Subcutaneous adipose tissue (tissue), 4 donors: ENCODE data around the gene AK8. TPM values are rescaled to one million over a fixed set of nuclear protein-coding genes. Genes with fewer than 3 reads are reported as not detected.

Experiments used
- CTCF ChIP-seq: fragments of 450-650 bp; IDR thresholded peaks from one replicate; pipeline ENCODE4 v1.5.1; 2016; ENCODE audit warnings: low read depth, mild to moderate bottlenecking, control low read depth, antibody characterized with exemption, moderate library complexity
- total RNA-seq, 4 donors: library from RNA; depleted of rRNA; stranded (reverse); fragments of >200 nt; gene quantifications; one replicate each; pipeline ENCODE4 v1.1.0, GENCODE V29; 2016

AK8 gene
- total RNA-seq, 4 donors from 2014 or later, result 0.68 to 1.3 (median 1.1) TPM

GRCh38 chr9:132842124-132843044 lies 35.7 kb downstream of the AK8 start:
- TF ChIP-seq CTCF, result no peak

GRCh38 chr9:132840980-132841379 lies 37.1 kb downstream of the AK8 start:
- TF ChIP-seq CTCF, result no peak

- no peak for TF ChIP-seq CTCF
Observed at GRCh38 chr9:132838291-132838690, 39.8 kb downstream of the AK8 start.

GRCh38 chr9:132837501-132838286 lies 40.4 kb downstream of the AK8 start:
- no peak for TF ChIP-seq CTCF

- no peak for TF ChIP-seq CTCF
Observed at GRCh38 chr9:132834343-132834742, 43.7 kb downstream of the AK8 start.

- TF ChIP-seq CTCF, result no peak
Observed at GRCh38 chr9:132833550-132834121, 44.4 kb downstream of the AK8 start.
